Central memory CD8-positive, alpha-beta T cell (primary cell): ENCODE data around the gene ZKSCAN8.

Experiments
- ATAC-seq: fragments of 150-1000 bp; cut with Tn5 transposase; replicated peaks from 2 replicates; pipeline ENCODE4 v1.10.0; 2022; ENCODE audit warnings: mild to moderate bottlenecking, moderate FRiP score, moderate number of reproducible peaks; ENCODE audit not compliant: poor library complexity, severe bottlenecking; ENCODE audit errors: extremely low read depth
- DNase-seq, 2 donors: peaks; one replicate each; pipeline ENCODE4 v3.0.0; 2021; ENCODE audit warnings: low spot score in 2 of 2
- H3K27ac Mint-ChIP-seq: one replicate; pipeline ENCODE4 v1.8.0; 2022; ENCODE audit warnings: low read depth, mild to moderate bottlenecking, moderate library complexity, mixed read lengths
- H3K27me3 Mint-ChIP-seq: one replicate; pipeline ENCODE4 v1.8.0; 2022; ENCODE audit warnings: mixed read lengths
- H3K36me3 Mint-ChIP-seq: one replicate; pipeline ENCODE4 v1.8.0; 2022; ENCODE audit warnings: mild to moderate bottlenecking, moderate library complexity, mixed read lengths; ENCODE audit not compliant: insufficient read depth
- H3K4me1 Mint-ChIP-seq: one replicate; pipeline ENCODE4 v1.8.0; 2022; ENCODE audit warnings: mixed read lengths
- H3K4me3 Mint-ChIP-seq: one replicate; pipeline ENCODE4 v1.8.0; 2022; ENCODE audit warnings: mild to moderate bottlenecking, moderate library complexity, mixed read lengths
- H3K9me3 Mint-ChIP-seq: one replicate; pipeline ENCODE4 v1.8.0; 2022; ENCODE audit warnings: mixed read lengths

Gene ZKSCAN8

GRCh38 chr6:28152531-28152930 is 10.8 kb downstream of the ZKSCAN8 start:
- Mint-ChIP-seq H3K4me3 (no peak overlapping the region), H3K9me3 (no peaks in the 10 kb centered on the region), H3K27ac (no peak overlapping the region), H3K27me3 (no peaks in the 10 kb centered on the region), H3K4me1 (peaks cover 26% of the 10 kb centered on the region), H3K36me3 (peaks cover 64% of the 10 kb centered on the region)
- no peak for DNase-seq
- ATAC-seq: no peak

GRCh38 chr6:28153546-28153945 is 11.9 kb downstream of the ZKSCAN8 start:
- Mint-ChIP-seq H3K27me3 (no peaks in the 10 kb centered on the region), H3K4me3 (no peak overlapping the region), H3K27ac (no peak overlapping the region), H3K4me1 (peaks cover 20% of the 10 kb centered on the region), H3K36me3 (peaks cover 61% of the 10 kb centered on the region), H3K9me3 (no peaks in the 10 kb centered on the region)
- DNase-seq (no peak), ATAC-seq (no peak)

- no peak overlapping the region for H3K4me3 Mint-ChIP-seq
- ATAC-seq: no peak
- H3K9me3 Mint-ChIP-seq: no peaks in the 10 kb centered on the region
- no peak overlapping the region for H3K27ac Mint-ChIP-seq
- no peak for DNase-seq
- H3K27me3 Mint-ChIP-seq: no peaks in the 10 kb centered on the region
- peaks cover 12% of the 10 kb centered on the region for H3K4me1 Mint-ChIP-seq
- peaks cover 56% of the 10 kb centered on the region for H3K36me3 Mint-ChIP-seq
These were observed 12.7 kb downstream of the ZKSCAN8 start for GRCh38 chr6:28154357-28154756.

GRCh38 chr6:28158318-28158717 is 16.6 kb downstream of the ZKSCAN8 start:
- H3K27ac Mint-ChIP-seq: no peak overlapping the region
- DNase-seq: no peak
- H3K9me3 Mint-ChIP-seq: peaks cover 5% of the 10 kb centered on the region

GRCh38 chr6:28159029-28159607 is 17.4 kb downstream of the ZKSCAN8 start:
- Mint-ChIP-seq H3K4me1 (peaks cover 17% of the 10 kb centered on the region), H3K27me3 (no peaks in the 10 kb centered on the region), H3K36me3 (peaks cover 20% of the 10 kb centered on the region), H3K4me3 (no peak overlapping the region), H3K27ac (no peak overlapping the region), H3K9me3 (peaks cover 5% of the 10 kb centered on the region)
- no peak for ATAC-seq
- no peak for DNase-seq

More at GRCh38 chr6:28158318-28158717, 16.6 kb downstream of the ZKSCAN8 start:
- Mint-ChIP-seq H3K27me3 (no peaks in the 10 kb centered on the region), H3K4me3 (no peak overlapping the region), H3K4me1 (peaks cover 17% of the 10 kb centered on the region), H3K36me3 (peaks cover 28% of the 10 kb centered on the region)
- no peak for ATAC-seq

- no peak overlapping the region for H3K4me3 Mint-ChIP-seq
- ATAC-seq (no peak), DNase-seq (no peak)
- H3K9me3 Mint-ChIP-seq: peaks cover 5% of the 10 kb centered on the region
- H3K27me3 Mint-ChIP-seq: no peaks in the 10 kb centered on the region
- peaks cover 17% of the 10 kb centered on the region for H3K4me1 Mint-ChIP-seq
- peaks cover 13% of the 10 kb centered on the region for H3K36me3 Mint-ChIP-seq
- no peak overlapping the region for H3K27ac Mint-ChIP-seq
These were observed 18.6 kb downstream of the ZKSCAN8 start for GRCh38 chr6:28160233-28160632.

- Mint-ChIP-seq H3K27ac (no peak overlapping the region), H3K9me3 (peaks cover 5% of the 10 kb centered on the region), H3K4me3 (peak overlapping the region; percentile 62), H3K4me1 (peaks cover 17% of the 10 kb centered on the region), H3K27me3 (no peaks in the 10 kb centered on the region), H3K36me3 (peaks cover 8% of the 10 kb centered on the region)
- ATAC-seq (peak; percentile 94), DNase-seq (peak; percentile 61 to 72)
These were observed 19.9 kb downstream of the ZKSCAN8 start for GRCh38 chr6:28161410-28162079.

GRCh38 chr6:28165563-28165962 is 23.9 kb downstream of the ZKSCAN8 start:
- peaks cover 17% of the 10 kb centered on the region for H3K4me1 Mint-ChIP-seq
- H3K27me3 Mint-ChIP-seq: peaks cover 24% of the 10 kb centered on the region
- H3K36me3 Mint-ChIP-seq: no peaks in the 10 kb centered on the region
- no peak for DNase-seq
- H3K27ac Mint-ChIP-seq: no peak overlapping the region
- H3K4me3 Mint-ChIP-seq: no peak overlapping the region
- no peak for ATAC-seq
- peaks cover 5% of the 10 kb centered on the region for H3K9me3 Mint-ChIP-seq

- Mint-ChIP-seq H3K4me3 (no peak overlapping the region), H3K4me1 (peaks cover 5% of the 10 kb centered on the region), H3K9me3 (peaks cover 4% of the 10 kb centered on the region), H3K27me3 (peaks cover 33% of the 10 kb centered on the region), H3K36me3 (no peaks in the 10 kb centered on the region), H3K27ac (no peak overlapping the region)
- ATAC-seq (no peak), DNase-seq (no peak)
These were observed 25.4 kb downstream of the ZKSCAN8 start for GRCh38 chr6:28167068-28167467.

GRCh38 chr6:28167926-28168325 is 26.2 kb downstream of the ZKSCAN8 start:
- H3K36me3 Mint-ChIP-seq: no peaks in the 10 kb centered on the region
- no peak overlapping the region for H3K4me3 Mint-ChIP-seq
- H3K9me3 Mint-ChIP-seq: no peaks in the 10 kb centered on the region
- H3K27me3 Mint-ChIP-seq: peaks cover 33% of the 10 kb centered on the region
- ATAC-seq (no peak), DNase-seq (no peak)
- no peaks in the 10 kb centered on the region for H3K4me1 Mint-ChIP-seq
- H3K27ac Mint-ChIP-seq: no peak overlapping the region

GRCh38 chr6:28171271-28171670 is 29.6 kb downstream of the ZKSCAN8 start:
- no peak for ATAC-seq

GRCh38 chr6:28172006-28172405 is 30.3 kb downstream of the ZKSCAN8 start:
- ATAC-seq: no peak
- DNase-seq: no peak

More at GRCh38 chr6:28171271-28171670, 29.6 kb downstream of the ZKSCAN8 start:
- H3K27me3 Mint-ChIP-seq: peaks cover 64% of the 10 kb centered on the region
- H3K9me3 Mint-ChIP-seq: no peaks in the 10 kb centered on the region
- H3K4me1 Mint-ChIP-seq: no peaks in the 10 kb centered on the region
- DNase-seq: no peak
- H3K4me3 Mint-ChIP-seq: no peak overlapping the region
- H3K27ac Mint-ChIP-seq: no peak overlapping the region
- H3K36me3 Mint-ChIP-seq: no peaks in the 10 kb centered on the region

GRCh38 chr6:28176373-28176772 is 34.7 kb downstream of the ZKSCAN8 start:
- no peak for DNase-seq
- no peak for ATAC-seq
- no peaks in the 10 kb centered on the region for H3K4me1 Mint-ChIP-seq
- H3K27me3 Mint-ChIP-seq: peaks cover 81% of the 10 kb centered on the region
- H3K36me3 Mint-ChIP-seq: no peaks in the 10 kb centered on the region
- H3K4me3 Mint-ChIP-seq: no peak overlapping the region
- no peak overlapping the region for H3K27ac Mint-ChIP-seq
- H3K9me3 Mint-ChIP-seq: no peaks in the 10 kb centered on the region

More at GRCh38 chr6:28172006-28172405, 30.3 kb downstream of the ZKSCAN8 start:
- no peaks in the 10 kb centered on the region for H3K9me3 Mint-ChIP-seq
- no peak overlapping the region for H3K27ac Mint-ChIP-seq
- peaks cover 72% of the 10 kb centered on the region for H3K27me3 Mint-ChIP-seq
- no peaks in the 10 kb centered on the region for H3K4me1 Mint-ChIP-seq
- no peaks in the 10 kb centered on the region for H3K36me3 Mint-ChIP-seq
- H3K4me3 Mint-ChIP-seq: no peak overlapping the region
